ENCODE measurements around the gene CEBPB.
"Not testable (repeated sequence)": the region's sequence is repeated elsewhere in the genome, so short reads cannot be mapped to it uniquely, and the experiment has no call there.

CEBPB gene

GRCh38 chr20:50169329-50169823, 21.3 kb upstream of the CEBPB start:
- peak; percentile 59 for DNase-seq (ENCODE audit: low read depth, low spot score)

GRCh38 chr20:50170549-50171220, 19.9 kb upstream of the CEBPB start:
- DNase-seq (ENCODE audit: low read depth, low spot score), result no peak

GRCh38 chr20:50172347-50173013, 18.1 kb upstream of the CEBPB start:
- DNase-seq (ENCODE audit: low read depth, low spot score), result no peak

- DNase-seq (ENCODE audit: low read depth, low spot score), result no peak
These were observed 16.2 kb upstream of the CEBPB start for GRCh38 chr20:50174456-50174855.

GRCh38 chr20:50175938-50176933, 14.4 kb upstream of the CEBPB start:
- no peak for DNase-seq (ENCODE audit: low read depth, low spot score)

GRCh38 chr20:50178672-50179071, 12.0 kb upstream of the CEBPB start:
- DNase-seq (ENCODE audit: low read depth, low spot score), result not testable (repeated sequence)

GRCh38 chr20:50181344-50181743, 9.3 kb upstream of the CEBPB start:
- no peak for DNase-seq (ENCODE audit: low read depth, low spot score)

- DNase-seq (ENCODE audit: low read depth, low spot score), result no peak
These were observed 8.3 kb upstream of the CEBPB start for GRCh38 chr20:50182346-50182745.

- DNase-seq (ENCODE audit: low read depth, low spot score), result no peak
These were observed 5.2 kb upstream of the CEBPB start for GRCh38 chr20:50185426-50185825.

- peak; percentile 83 for DNase-seq (ENCODE audit: low read depth, low spot score)
These were observed 4.3 kb upstream of the CEBPB start for GRCh38 chr20:50186151-50186885.

- DNase-seq (ENCODE audit: low read depth, low spot score), result no peak
These were observed 3.6 kb upstream of the CEBPB start for GRCh38 chr20:50186987-50187402.

GRCh38 chr20:50187403-50188051, 3.1 kb upstream of the CEBPB start:
- DNase-seq (ENCODE audit: low read depth, low spot score), result no peak

- no peak for DNase-seq (ENCODE audit: low read depth, low spot score)
These were observed 2.3 kb upstream of the CEBPB start for GRCh38 chr20:50188287-50188688.

GRCh38 chr20:50188879-50189680, 1.6 kb upstream of the CEBPB start:
- no peak for DNase-seq (ENCODE audit: low read depth, low spot score)

GRCh38 chr20:50189681-50190250, 864 bp upstream of the CEBPB start:
- no peak for DNase-seq (ENCODE audit: low read depth, low spot score)

GRCh38 chr20:50191065-50191543, 474 bp downstream of the CEBPB start:
- peak; percentile 28 for DNase-seq (ENCODE audit: low read depth, low spot score)

GRCh38 chr20:50191544-50192363, 1.1 kb downstream of the CEBPB start:
- no peak for DNase-seq (ENCODE audit: low read depth, low spot score)

GRCh38 chr20:50192364-50193198, 2.0 kb downstream of the CEBPB start:
- DNase-seq (ENCODE audit: low read depth, low spot score), result peak; percentile 66

All from activated CD4-positive, CD25-positive, alpha-beta regulatory T cell treated with anti-CD3 and anti-CD28 coated beads, Interleukin-2, amount 50 U/mL, for 16 hours (primary cell).